ENCODE measurements around the gene KRT23. TPM values are rescaled to one million over a fixed set of nuclear protein-coding genes. Genes with fewer than 3 reads are reported as not detected.

Gene KRT23
- total and polyA plus RNA-seq, 2 of the 4 experiments (the other 2 are of a cell fraction) = 0.36 to 0.39 TPM

DNA sequence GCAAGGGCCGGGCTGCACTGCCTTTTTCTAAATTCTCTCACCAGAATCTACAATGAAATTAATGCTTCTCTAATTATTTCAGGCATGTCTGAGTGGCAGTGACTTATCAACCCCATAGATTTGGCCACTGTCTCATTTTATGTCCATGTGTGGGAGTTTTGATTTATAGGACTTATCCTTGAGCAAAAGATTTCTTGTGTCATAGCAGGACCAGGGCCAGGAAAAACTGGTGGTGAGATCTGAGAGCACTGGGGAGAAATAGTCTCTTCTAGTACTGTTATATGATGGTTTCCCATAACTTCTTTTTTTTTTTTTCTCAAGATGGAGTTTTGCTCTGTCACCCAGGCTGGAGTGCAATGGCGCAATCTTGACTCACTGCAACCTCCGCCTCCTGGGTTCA lies 1.5 kb upstream of the KRT23 start:
- WGBS, 2 experiments (ENCODE audit: extremely low coverage in 2 of 2, insufficient read length in 1 of 2) = no CpG with 5 or more reads among the region's 3 CpGs
- H3K27me3 ChIP-seq (ENCODE audit: control insufficient read depth, insufficient read depth, low read length) = no peaks in the 10 kb centered on the region
- H2BK15ac ChIP-seq (ENCODE audit: low read depth, low read length) = no peak overlapping the region
- H4K5ac ChIP-seq (ENCODE audit: low read depth, low read length) = no peak overlapping the region
- H2BK20ac ChIP-seq (ENCODE audit: low read depth, low read length) = no peak overlapping the region
- no peak overlapping the region for H3K56ac ChIP-seq (ENCODE audit: extremely low read depth, insufficient read depth, low read length)
- no peak overlapping the region for H2AFZ ChIP-seq (replicated peaks; ENCODE audit: low read length, poor library complexity)
- no peaks in the 10 kb centered on the region for H4K20me1 ChIP-seq (ENCODE audit: insufficient read depth, low read length)
- H3K14ac ChIP-seq (replicated peaks; ENCODE audit: low read depth, low read length) = 0 out of 2 replicates have a peak overlapping the region, but pooled peaks have one; percentile 37
- ChIA-PET POLR2A (ENCODE audit: unreplicated experiment) (no interaction called here), CTCF (no interaction called here)
- ATAC-seq (ENCODE audit: low read depth) (no peak), DNase-seq (peak; percentile 43)
- H2AK5ac ChIP-seq (ENCODE audit: low read depth, low read length) = no peak overlapping the region
- H3K27ac ChIP-seq (ENCODE audit: insufficient read depth, low read length) = no peak overlapping the region
- H3K9ac ChIP-seq (ENCODE audit: low read depth, low read length) = no peak overlapping the region
- in situ Hi-C loops (cut with MboI; ENCODE audit: low sequenced_read_pairs) = no loop called here
- H3K4me2 ChIP-seq (ENCODE audit: low read depth, low read length) = no peak overlapping the region
- H3K18ac ChIP-seq (ENCODE audit: low read depth, low read length) = no peak overlapping the region
- no peak overlapping the region for H3K4ac ChIP-seq (ENCODE audit: low read depth, low read length)
- no peak overlapping the region for H3K23ac ChIP-seq (ENCODE audit: low read depth, low read length)
- H3K79me1 ChIP-seq (ENCODE audit: low read depth in 1 of 2, low read length in 2 of 2) = no peaks in the 10 kb centered on the region
- no peak overlapping the region for H2AK9ac ChIP-seq (replicated peaks; ENCODE audit: low read depth, low read length, poor library complexity)
- no peaks in the 10 kb centered on the region for H3K9me3 ChIP-seq (ENCODE audit: control insufficient read depth, insufficient read depth, low read length)
- H4K91ac ChIP-seq (ENCODE audit: insufficient read depth, low read depth, low read length) = no peak overlapping the region
- dilution Hi-C loops (cut with HindIII; ENCODE audit: low sequenced_read_pairs, unreplicated experiment) = no loop called here
- no peak overlapping the region for H2BK5ac ChIP-seq (ENCODE audit: low read depth, low read length, poor library complexity, severe bottlenecking)
- peaks cover 2% of the 10 kb centered on the region; the same call in 1 of the 2 replicates for H3K4me1 ChIP-seq (ENCODE audit: control insufficient read depth, insufficient read depth, low read length)
- intact Hi-C loops (cut with micrococcal nuclease) = no loop called here
- H3K4me3 ChIP-seq (ENCODE audit: insufficient read depth, low read depth, low read length) = no peak overlapping the region
- TF ChIP-seq, protein P1, sequence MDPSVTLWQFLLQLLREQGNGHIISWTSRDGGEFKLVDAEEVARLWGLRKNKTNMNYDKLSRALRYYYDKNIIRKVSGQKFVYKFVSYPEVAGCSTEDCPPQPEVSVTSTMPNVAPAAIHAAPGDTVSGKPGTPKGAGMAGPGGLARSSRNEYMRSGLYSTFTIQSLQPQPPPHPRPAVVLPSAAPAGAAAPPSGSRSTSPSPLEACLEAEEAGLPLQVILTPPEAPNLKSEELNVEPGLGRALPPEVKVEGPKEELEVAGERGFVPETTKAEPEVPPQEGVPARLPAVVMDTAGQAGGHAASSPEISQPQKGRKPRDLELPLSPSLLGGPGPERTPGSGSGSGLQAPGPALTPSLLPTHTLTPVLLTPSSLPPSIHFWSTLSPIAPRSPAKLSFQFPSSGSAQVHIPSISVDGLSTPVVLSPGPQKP (IDR thresholded peaks at IDR 0.05; ENCODE audit: borderline replicate concordance, low read depth, low read length) = no peak
- BruUV-seq (replicated peaks) = no TSS peak
- H4K8ac ChIP-seq (ENCODE audit: low read depth in 2 of 2, low read length in 2 of 2) = no peak overlapping the region
- H3K36me3 ChIP-seq (ENCODE audit: control insufficient read depth, insufficient read depth, low read length) = no peaks in the 10 kb centered on the region
- no peak overlapping the region for H2BK120ac ChIP-seq (ENCODE audit: low read depth, low read length)
- H3K9me1 ChIP-seq (ENCODE audit: insufficient read depth, low read length) = no peaks in the 10 kb centered on the region

All from IMR-90 (cell line).